Loucy (cell line): ENCODE measurements around the gene TUBB2A.

Experiments used
- CTCF ChIP-seq: fragments of 200-600 bp; sonication (generic); conservative IDR thresholded peaks from 2 replicates; pipeline ENCODE4 v1.5.1; 2014; ENCODE audit warnings: mild to moderate bottlenecking, antibody characterized with exemption, low read length
- EZH2phosphoT487 ChIP-seq: fragments of 200-600 bp; IDR thresholded peaks from 2 replicates; pipeline ENCODE4 v1.6.1; 2018; ENCODE audit warnings: antibody characterized with exemption, mild to moderate bottlenecking, moderate library complexity, borderline replicate concordance

GRCh38 chr6:3165631-3166534 is 8.5 kb upstream of the TUBB2A start:
- TF ChIP-seq CTCF (no peak), EZH2phosphoT487 (no peak)
